Heart left ventricle (tissue), 16 donors: ENCODE measurements around the gene GRB7. TPM values are rescaled to one million over a fixed set of nuclear protein-coding genes. Genes with fewer than 3 reads are reported as not detected.

ENCODE experiments used
- ATAC-seq, 4 donors: fragments of 200-7000 bp; cut with Tn5 transposase; one replicate each; pipeline ENCODE4 v1.9.1; 2020 to 2022; ENCODE audit warnings: moderate library complexity in 4 of 4, mild to moderate bottlenecking in 3 of 4, moderate number of reproducible peaks in 1 of 4
- DNase-seq, 5 donors: peaks; one replicate each; pipeline ENCODE4 v3.0.0-alpha.2; 2020
- H3K27ac ChIP-seq, 12 donors: fragments of 200-600 bp; sonication (generic) in 4 of 12; one replicate each; pipeline versions ENCODE4 v1.5.0 to v1.8.0; 2016 to 2022; ENCODE audit warnings: mild to moderate bottlenecking in 2 of 12
- H3K27me3 ChIP-seq, 9 donors: fragments of 200-600 bp; sonication (generic) in 2 of 9; one replicate each; pipeline versions ENCODE4 v1.5.1 to v1.8.0; 2016 to 2022; ENCODE audit warnings: mild to moderate bottlenecking in 3 of 9
- H3K36me3 ChIP-seq, 9 donors: fragments of 200-600 bp; sonication (generic) in 2 of 9; one replicate each; pipeline versions ENCODE4 v1.5.0 to v1.8.0; 2018 to 2022; ENCODE audit warnings: mild to moderate bottlenecking in 2 of 9
- H3K4me1 ChIP-seq, 12 donors: fragments of 200-600 bp; sonication (generic) in 4 of 12; one replicate each; pipeline versions ENCODE4 v1.5.0 to v1.8.0; 2016 to 2022; ENCODE audit warnings: mild to moderate bottlenecking in 3 of 12
- H3K4me3 ChIP-seq, 12 donors: fragments of 200-600 bp; sonication (generic) in 4 of 12; one replicate each; pipeline versions ENCODE4 v1.5.0 to v1.8.0; 2017 to 2022; ENCODE audit warnings: mild to moderate bottlenecking in 9 of 12, moderate library complexity in 4 of 12
- H3K9me3 ChIP-seq, 12 donors: fragments of 200-600 bp; sonication (generic) in 4 of 12; one replicate each; pipeline versions ENCODE4 v1.5.0 to v1.8.0; 2016 to 2022; ENCODE audit warnings: mild to moderate bottlenecking in 1 of 12
- POLR2A ChIP-seq, 2 donors: fragments of 450-650 bp; IDR thresholded peaks; one replicate each; pipeline ENCODE4 v1.6.1; 2017; ENCODE audit warnings: antibody characterized with exemption in 2 of 2, mild to moderate bottlenecking in 2 of 2, moderate library complexity in 2 of 2
- WGBS, 4 donors: extraction: QIAGEN DNeasy Blood & Tissue Kit in 2 of 4; methylation state at CpG; one replicate each; pipeline versions ENCODE4 v1.1.5 to v1.1.7; 2013 to 2018; 5-methylcytosine and 5-hydroxymethylcytosine counted together
- intact Hi-C, 10 donors: fragments of 100-400 bp; cut with DNase I; formaldehyde crosslinking; loops; one replicate each; pipeline versions ENCODE4 v1.11.1 to v1.14.2; 2022
- polyA plus RNA-seq, 2 donors: library from polyadenylated mRNA; stranded (reverse); fragments of 200-250 nt; gene quantifications; one replicate each; pipeline ENCODE4 v1.2.3, GENCODE V29; 2013
- total RNA-seq, 9 donors: library from RNA; depleted of rRNA in 2 of 9; stranded (reverse); fragments of >200 nt in 2 of 9; fragmentation: NEBNext Ultra II Directional in 3 of 9; extraction: Animal tissue kit (Norgen Biotek cat#: 25700) in 3 of 9; gene quantifications; one replicate each; pipeline versions ENCODE4 v1.1.0 to v1.2.4, GENCODE V29; 2016 to 2023
- TF ChIP-seq, protein P1 (sequence below), 12 donors: fragments of 200-600 bp; sonication (generic) in 4 of 12; IDR thresholded peaks; one replicate each; pipeline versions ENCODE4 v1.5.0 to v1.8.0; 2018 to 2022; ENCODE audit warnings: antibody characterized with exemption in 12 of 12, mild to moderate bottlenecking in 5 of 12
- donor health status: ischemic (EF 13 %, LVEDD 7.1; RV severe dilation, severe dysfunction).
- donor health status: healthy with polysubstance abuse.
- donor health status: DM: no; HTN: yes; CAD: no.
- donor health status: DM: no; HTN: no; CAD: no.
- donor health status: ischemic (EF 25% LVEDD 6.9; RV normal size, moderate dysfunction).
- donor health status: ischemic (EF 25% LVEDD 5.7; RV mildly dilated, moderate dysfunction).
- donor health status: healthy.
- donor health status: DM: yes; HTN: yes; CAD: no.
- donor health status: ischemic (EF 35%, LVEDD 5.7; RV mildly dilated, moderate dysfunction).
- donor health status: nonischemic (EF 11% LVEDD 7.7; RV severe dilation, severe dysfunction).
- donor health status: DM: yes; HTN: yes; CAD: no.
- donor health status: PGD.
- donor health status: ischemic (EF 29% LVEDD 5.4; RV normal size, mild dysfunction).
- donor health status: nonischemic (EF 23%, LVEDD 6.1; RV moderate dilation, normal function).

GRB7 gene
- total and polyA plus RNA-seq, 11 donors, result 0.48 to 8.2 (median 1.3) TPM

DNA sequence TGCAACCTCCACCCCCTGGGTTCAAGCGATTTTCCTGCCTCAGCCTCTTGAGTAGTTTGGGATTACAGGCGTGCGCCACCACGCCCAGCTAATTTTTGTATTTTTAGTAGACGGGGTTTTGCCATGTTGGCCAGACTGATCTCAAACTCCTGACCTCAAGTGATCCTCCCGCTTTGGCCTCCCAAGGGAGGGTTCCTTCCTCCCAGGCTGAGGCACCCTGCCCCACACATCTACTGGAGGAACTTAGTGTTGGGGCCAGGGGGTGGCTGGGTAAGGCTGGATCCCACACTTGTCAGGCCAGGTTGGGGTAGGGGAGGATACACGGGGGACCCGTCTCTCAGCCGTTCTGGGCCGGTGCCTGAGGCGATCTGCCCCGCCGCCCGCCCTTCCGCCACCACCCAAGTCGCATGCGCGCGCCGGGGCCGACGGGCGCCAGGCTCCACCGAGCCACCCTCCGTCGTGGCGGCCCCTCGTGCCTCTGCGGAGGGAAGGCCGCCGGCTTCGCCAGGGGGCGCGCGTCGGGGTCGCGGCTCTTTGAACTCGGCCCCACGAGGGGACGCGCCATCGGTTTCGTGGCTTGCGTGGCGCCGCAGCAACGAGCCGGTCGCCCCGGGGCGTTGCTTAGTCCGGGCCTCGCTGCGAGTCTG is 15.9 kb downstream of the GRB7 start:
- intact Hi-C loops, result loop anchor here (1.0 to 10.0 kb wide), 11 partner anchors 23 to 221 kb away; partner anchors contain the start of genes STARD3 (in 5 of the 10), MIEN1 (in 1 of the 10) and PGAP3 (in 1 of the 10)
- 6 to 19% (median 13%) methylated on average over 20 to 55 of the region's 55 CpGs for WGBS, 4 donors
- no peak for TF ChIP-seq POLR2A (IDR thresholded peaks at IDR 0.05)
- TF ChIP-seq, protein P1, sequence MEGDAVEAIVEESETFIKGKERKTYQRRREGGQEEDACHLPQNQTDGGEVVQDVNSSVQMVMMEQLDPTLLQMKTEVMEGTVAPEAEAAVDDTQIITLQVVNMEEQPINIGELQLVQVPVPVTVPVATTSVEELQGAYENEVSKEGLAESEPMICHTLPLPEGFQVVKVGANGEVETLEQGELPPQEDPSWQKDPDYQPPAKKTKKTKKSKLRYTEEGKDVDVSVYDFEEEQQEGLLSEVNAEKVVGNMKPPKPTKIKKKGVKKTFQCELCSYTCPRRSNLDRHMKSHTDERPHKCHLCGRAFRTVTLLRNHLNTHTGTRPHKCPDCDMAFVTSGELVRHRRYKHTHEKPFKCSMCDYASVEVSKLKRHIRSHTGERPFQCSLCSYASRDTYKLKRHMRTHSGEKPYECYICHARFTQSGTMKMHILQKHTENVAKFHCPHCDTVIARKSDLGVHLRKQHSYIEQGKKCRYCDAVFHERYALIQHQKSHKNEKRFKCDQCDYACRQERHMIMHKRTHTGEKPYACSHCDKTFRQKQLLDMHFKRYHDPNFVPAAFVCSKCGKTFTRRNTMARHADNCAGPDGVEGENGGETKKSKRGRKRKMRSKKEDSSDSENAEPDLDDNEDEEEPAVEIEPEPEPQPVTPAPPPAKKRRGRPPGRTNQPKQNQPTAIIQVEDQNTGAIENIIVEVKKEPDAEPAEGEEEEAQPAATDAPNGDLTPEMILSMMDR (IDR thresholded peaks at IDR 0.05), result no peak

DNA sequence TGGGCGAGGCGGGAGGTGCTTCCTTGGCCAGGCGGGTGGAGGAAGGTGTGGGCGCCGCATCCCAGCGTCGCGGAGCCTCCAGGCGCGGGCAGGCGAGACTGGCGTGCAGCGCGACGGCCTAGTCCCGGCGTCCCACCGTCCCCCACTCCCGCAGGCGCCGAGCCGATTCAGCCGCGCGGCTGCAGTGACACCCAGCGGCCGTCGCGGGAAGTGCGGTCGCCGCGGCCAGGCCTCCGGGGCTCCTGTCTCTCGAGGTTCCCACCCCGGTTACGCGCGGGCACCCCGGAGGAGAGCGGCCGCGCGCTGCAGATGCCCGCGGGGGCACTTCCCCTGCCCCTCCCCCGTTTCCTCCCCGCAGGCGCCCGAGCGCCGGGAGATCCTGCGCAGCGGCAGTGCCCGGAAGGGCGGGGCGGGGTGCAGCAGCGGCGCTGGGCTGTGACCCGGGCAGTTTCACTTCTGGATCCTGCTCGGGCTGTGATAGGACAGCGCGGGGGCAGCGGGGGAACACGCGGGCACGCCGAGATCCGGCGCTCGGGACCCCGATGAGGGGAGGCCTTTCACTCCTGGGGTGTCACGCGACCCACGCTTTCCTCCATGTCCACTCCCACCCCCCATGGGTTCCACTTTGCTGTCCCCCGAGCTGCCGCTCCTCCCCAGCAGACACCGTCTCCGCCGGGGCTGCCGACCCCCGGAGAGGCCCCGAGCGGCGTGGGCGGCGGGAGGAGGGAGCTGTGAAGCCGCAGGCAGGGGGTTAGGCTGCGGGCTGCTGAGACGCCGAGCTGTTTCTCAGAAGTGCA is 16.6 kb downstream of the GRB7 start:
- ATAC-seq (peak; percentile 88 to 95 (median 94)), DNase-seq (peak; percentile 92 to 98 (median 95))
- Histone ChIP-seq H3K4me1 (peaks cover 0 to 43% (median 25%) of the 10 kb centered on the region in 12 donors), H3K4me3 (peak overlapping the region; percentile 29 to 89 (median 71)), H3K9me3 (no peaks in the 10 kb centered on the region), H3K27me3 (no peaks in the 10 kb centered on the region), H3K36me3 (no peaks in the 10 kb centered on the region), H3K27ac (peak overlapping the region; percentile 75 to 98 (median 93))
- 0 to 1% (median 0%) methylated on average over 45 to 91 of the region's 91 CpGs for WGBS, 4 donors
- TF ChIP-seq POLR2A (IDR thresholded peaks at IDR 0.05), result peak in 1 of 2 donors; percentile 67
- TF ChIP-seq, protein P1 (IDR thresholded peaks at IDR 0.05), result peak; percentile 84 to 99 (median 96)
- intact Hi-C loops, result loop anchor here (1.0 to 10.0 kb wide), 10 partner anchors 67 to 220 kb away; partner anchors contain the start of genes STARD3 (in 5 of the 10) and PGAP3 (in 1 of the 10)

More for the DNA sequence above, 15.9 kb downstream of the GRB7 start:
- Histone ChIP-seq H3K27ac (peak overlapping the region; percentile 75 to 98 (median 93)), H3K36me3 (no peaks in the 10 kb centered on the region), H3K4me1 (peaks cover 0 to 40% (median 25%) of the 10 kb centered on the region in 12 donors), H3K27me3 (no peaks in the 10 kb centered on the region), H3K9me3 (no peaks in the 10 kb centered on the region), H3K4me3 (peak overlapping the region; percentile 29 to 89 (median 71))
- peak; percentile 66 to 85 (median 70) for DNase-seq
- peak in 3 of 4 donors; percentile 24 to 53 (median 46) for ATAC-seq

- no peak for TF ChIP-seq POLR2A (IDR thresholded peaks at IDR 0.05)
- Histone ChIP-seq H3K27me3 (no peaks in the 10 kb centered on the region), H3K4me1 (peaks cover 0 to 43% (median 23%) of the 10 kb centered on the region in 12 donors), H3K9me3 (no peaks in the 10 kb centered on the region), H3K36me3 (no peaks in the 10 kb centered on the region), H3K4me3 (peak overlapping the region; percentile 29 to 89 (median 71)), H3K27ac (peak overlapping the region; percentile 75 to 98 (median 93))
- intact Hi-C loops, result loop anchor here (1.0 to 10.0 kb wide), 10 partner anchors 68 to 220 kb away; partner anchors contain the start of genes STARD3 (in 5 of the 10) and PGAP3 (in 1 of the 10)
- ATAC-seq (no peak), DNase-seq (peak in 1 of 5 donors; percentile 31)
- 32 to 48% (median 38%) methylated on average over 8 to 21 of the region's 21 CpGs for WGBS, 4 donors
Measured at GRCh38 chr17:39754958-39755553, 17.3 kb downstream of the GRB7 start.
